NCI-H510A treated with DMSO at 0.1 percent for 48 hours (cell line): ENCODE measurements around the gene VANGL2.

Source experiments
- DNase-seq: peaks from one replicate; lab custom pipeline; 2025; lab: John Stamatoyannopoulos, UW

The VANGL2 gene

GRCh38 chr1:160428655-160429054, 28.3 kb downstream of the VANGL2 start:
- DNase-seq, result peak; percentile 2

GRCh38 chr1:160429125-160429561, 28.8 kb downstream of the VANGL2 start:
- no peak for DNase-seq

- no peak for DNase-seq
These were observed 29.6 kb downstream of the VANGL2 start for GRCh38 chr1:160429702-160430535.

- DNase-seq, result no peak
These were observed 30.6 kb downstream of the VANGL2 start for GRCh38 chr1:160431006-160431405.

- no peak for DNase-seq
These were observed 31.2 kb downstream of the VANGL2 start for GRCh38 chr1:160431571-160431970.

GRCh38 chr1:160432371-160432786, 32.0 kb downstream of the VANGL2 start:
- no peak for DNase-seq

- no peak for DNase-seq
These were observed 36.6 kb downstream of the VANGL2 start for GRCh38 chr1:160436966-160437365.

GRCh38 chr1:160437432-160438316, 37.3 kb downstream of the VANGL2 start:
- DNase-seq, result no peak

- DNase-seq, result no peak
These were observed 38.1 kb downstream of the VANGL2 start for GRCh38 chr1:160438317-160438918.

- no peak for DNase-seq
These were observed 38.6 kb downstream of the VANGL2 start for GRCh38 chr1:160438935-160439334.

- no peak for DNase-seq
These were observed 39.4 kb downstream of the VANGL2 start for GRCh38 chr1:160439718-160440117.

GRCh38 chr1:160446945-160447600, 46.7 kb downstream of the VANGL2 start:
- DNase-seq, result no peak

- no peak for DNase-seq
These were observed 49.1 kb downstream of the VANGL2 start for GRCh38 chr1:160449494-160449893.

GRCh38 chr1:160451119-160451858, 50.9 kb downstream of the VANGL2 start:
- DNase-seq, result no peak

GRCh38 chr1:160451859-160452232, 51.5 kb downstream of the VANGL2 start:
- no peak for DNase-seq

GRCh38 chr1:160453443-160453842, 53.1 kb downstream of the VANGL2 start:
- no peak for DNase-seq

GRCh38 chr1:160454371-160455152, 54.2 kb downstream of the VANGL2 start:
- DNase-seq, result no peak

- no peak for DNase-seq
These were observed 54.8 kb downstream of the VANGL2 start for GRCh38 chr1:160455153-160455517.

GRCh38 chr1:160459056-160459455, 58.7 kb downstream of the VANGL2 start:
- no peak for DNase-seq

GRCh38 chr1:160459687-160460086, 59.3 kb downstream of the VANGL2 start:
- no peak for DNase-seq
